ENCODE results near the gene DLK1. TPM values are rescaled to one million over a fixed set of nuclear protein-coding genes. Genes with fewer than 3 reads are reported as not detected.

The DLK1 gene
- total RNA-seq, 2 donors from 2014 or later = 26.2 to 33.0 TPM

GRCh38 chr14:100682749-100683148 is 43.9 kb upstream of the DLK1 start:
- Histone ChIP-seq H3K9me3 (no peaks in the 10 kb centered on the region), H3K36me3 (replicated peaks in 1 of 2; ENCODE audit: insufficient read depth in 1 of 2, low read depth in 2 of 2) (no peaks in the 10 kb centered on the region), H3K4me3 (no peak overlapping the region), H3K27me3 (no peaks in the 10 kb centered on the region), H3K27ac (no peak overlapping the region), H3K4me1 (peaks cover 5% of the 10 kb centered on the region)
- ATAC-seq (no peak), DNase-seq (no peak)
- 55 to 67% methylated on average over 2 of the region's 2 CpGs for WGBS, 2 donors
- intact Hi-C loops (cut with DNase I) = no loop called here
- no peak for TF ChIP-seq POLR2A (IDR thresholded peaks at IDR 0.05)
- TF ChIP-seq, protein P1, sequence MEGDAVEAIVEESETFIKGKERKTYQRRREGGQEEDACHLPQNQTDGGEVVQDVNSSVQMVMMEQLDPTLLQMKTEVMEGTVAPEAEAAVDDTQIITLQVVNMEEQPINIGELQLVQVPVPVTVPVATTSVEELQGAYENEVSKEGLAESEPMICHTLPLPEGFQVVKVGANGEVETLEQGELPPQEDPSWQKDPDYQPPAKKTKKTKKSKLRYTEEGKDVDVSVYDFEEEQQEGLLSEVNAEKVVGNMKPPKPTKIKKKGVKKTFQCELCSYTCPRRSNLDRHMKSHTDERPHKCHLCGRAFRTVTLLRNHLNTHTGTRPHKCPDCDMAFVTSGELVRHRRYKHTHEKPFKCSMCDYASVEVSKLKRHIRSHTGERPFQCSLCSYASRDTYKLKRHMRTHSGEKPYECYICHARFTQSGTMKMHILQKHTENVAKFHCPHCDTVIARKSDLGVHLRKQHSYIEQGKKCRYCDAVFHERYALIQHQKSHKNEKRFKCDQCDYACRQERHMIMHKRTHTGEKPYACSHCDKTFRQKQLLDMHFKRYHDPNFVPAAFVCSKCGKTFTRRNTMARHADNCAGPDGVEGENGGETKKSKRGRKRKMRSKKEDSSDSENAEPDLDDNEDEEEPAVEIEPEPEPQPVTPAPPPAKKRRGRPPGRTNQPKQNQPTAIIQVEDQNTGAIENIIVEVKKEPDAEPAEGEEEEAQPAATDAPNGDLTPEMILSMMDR (IDR thresholded peaks at IDR 0.05) = no peak

DNA sequence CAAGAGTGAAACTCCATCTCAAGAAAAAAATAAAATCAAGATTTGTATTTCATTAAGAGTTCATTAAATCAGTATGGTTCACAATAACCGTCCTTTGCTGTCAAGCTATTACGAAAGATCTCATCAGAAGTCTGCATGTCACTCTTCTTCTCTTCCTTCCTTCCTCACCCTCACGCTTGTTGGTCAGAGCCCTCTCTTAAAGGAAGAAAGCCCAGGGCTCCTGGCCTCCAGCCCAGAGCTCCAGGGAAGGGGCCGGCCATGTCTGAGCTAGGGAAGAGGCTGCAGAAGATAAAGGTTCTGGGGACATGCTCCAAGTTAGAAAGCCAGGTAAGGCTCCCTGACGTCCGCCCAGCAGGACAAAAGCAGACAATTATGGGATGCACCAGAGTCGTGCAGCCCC is 43.1 kb upstream of the DLK1 start:
- H3K36me3 ChIP-seq (replicated peaks in 1 of 2; ENCODE audit: insufficient read depth in 1 of 2, low read depth in 2 of 2) = no peaks in the 10 kb centered on the region
- no peak overlapping the region for H3K4me3 ChIP-seq
- no peaks in the 10 kb centered on the region for H3K9me3 ChIP-seq
- ATAC-seq (no peak), DNase-seq (no peak)
- no peaks in the 10 kb centered on the region for H3K27me3 ChIP-seq
- 46 to 67% methylated on average over 4 to 7 of the region's 7 CpGs for WGBS, 2 donors
- TF ChIP-seq POLR2A (IDR thresholded peaks at IDR 0.05) = no peak
- TF ChIP-seq, protein P1 (IDR thresholded peaks at IDR 0.05) = no peak
- no peak overlapping the region for H3K27ac ChIP-seq
- H3K4me1 ChIP-seq = no peaks in the 10 kb centered on the region
- intact Hi-C loops (cut with DNase I) = no loop called here

- TF ChIP-seq, protein P1 (IDR thresholded peaks at IDR 0.05) = no peak
- TF ChIP-seq POLR2A (IDR thresholded peaks at IDR 0.05) = no peak
- no peaks in the 10 kb centered on the region for H3K9me3 ChIP-seq
- DNase-seq (no peak), ATAC-seq (no peak)
- H3K4me3 ChIP-seq = no peak overlapping the region
- WGBS, 2 donors = 64 to 75% methylated on average over 6 of the region's 6 CpGs
- no peaks in the 10 kb centered on the region for H3K27me3 ChIP-seq
- no peaks in the 10 kb centered on the region for H3K36me3 ChIP-seq (replicated peaks in 1 of 2; ENCODE audit: insufficient read depth in 1 of 2, low read depth in 2 of 2)
- no peak overlapping the region for H3K27ac ChIP-seq
- intact Hi-C loops (cut with DNase I) = no loop called here
- H3K4me1 ChIP-seq = no peaks in the 10 kb centered on the region
Measured at GRCh38 chr14:100684154-100684553, 42.5 kb upstream of the DLK1 start.

DNA sequence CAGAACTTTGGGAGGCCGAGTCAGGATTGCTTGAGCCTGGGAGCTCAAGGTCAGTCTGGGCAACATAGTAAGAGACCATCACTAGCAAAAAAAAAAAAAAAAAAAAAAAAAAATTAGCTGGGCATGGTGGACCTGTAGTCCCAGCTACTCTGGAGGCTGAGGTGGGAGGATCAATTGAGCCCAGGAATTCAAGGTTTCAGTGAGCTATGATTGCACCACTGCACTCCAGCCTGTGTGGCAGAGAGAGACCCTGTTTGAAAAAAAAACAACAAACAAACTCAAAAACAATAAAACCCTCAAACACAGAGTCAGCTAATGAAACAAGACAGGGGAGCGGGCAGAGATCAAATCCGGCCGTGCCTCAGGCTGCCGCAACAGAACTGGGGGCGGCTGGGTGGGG is 41.7 kb upstream of the DLK1 start:
- Histone ChIP-seq H3K36me3 (replicated peaks in 1 of 2; ENCODE audit: insufficient read depth in 1 of 2, low read depth in 2 of 2) (no peaks in the 10 kb centered on the region), H3K9me3 (no peaks in the 10 kb centered on the region), H3K27me3 (no peaks in the 10 kb centered on the region), H3K4me1 (no peaks in the 10 kb centered on the region), H3K4me3 (no peak overlapping the region), H3K27ac (no peak overlapping the region)
- ATAC-seq (no peak), DNase-seq (no peak)
- intact Hi-C loops (cut with DNase I) = no loop called here
- WGBS, 2 donors = 75 to 91% methylated on average over 6 of the region's 6 CpGs
- TF ChIP-seq POLR2A (IDR thresholded peaks at IDR 0.05) = no peak
- TF ChIP-seq, protein P1 (IDR thresholded peaks at IDR 0.05) = no peak

DNA sequence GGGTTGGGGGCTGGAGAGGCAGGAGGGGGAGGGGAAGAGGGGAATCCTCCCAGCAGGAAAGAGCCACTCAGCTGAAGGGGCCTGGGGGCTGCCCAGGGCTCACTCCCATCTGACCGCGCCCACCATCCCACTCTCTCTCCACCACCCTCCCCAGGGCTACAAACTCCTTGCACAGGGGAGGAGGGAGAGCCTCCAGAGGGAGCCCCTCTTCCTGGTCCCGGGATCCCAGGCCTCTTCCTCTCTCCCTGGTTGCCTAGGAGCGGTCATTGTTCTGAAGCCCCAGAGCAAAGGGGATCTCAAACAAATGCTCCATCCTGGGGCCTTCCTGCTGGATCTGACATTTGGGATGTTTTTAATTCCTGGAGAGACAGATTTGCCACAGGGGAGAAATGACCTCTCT is 39.8 kb upstream of the DLK1 start:
- no peaks in the 10 kb centered on the region for H3K36me3 ChIP-seq (replicated peaks in 1 of 2; ENCODE audit: insufficient read depth in 1 of 2, low read depth in 2 of 2)
- TF ChIP-seq POLR2A (IDR thresholded peaks at IDR 0.05) = no peak
- TF ChIP-seq, protein P1 (IDR thresholded peaks at IDR 0.05) = no peak
- H3K9me3 ChIP-seq = no peaks in the 10 kb centered on the region
- ATAC-seq (no peak), DNase-seq (no peak)
- no peaks in the 10 kb centered on the region for H3K4me1 ChIP-seq
- intact Hi-C loops (cut with DNase I) = no loop called here
- no peak overlapping the region for H3K4me3 ChIP-seq
- WGBS, 2 donors = 71 to 80% methylated on average over 2 to 4 of the region's 4 CpGs
- no peak overlapping the region for H3K27ac ChIP-seq
- H3K27me3 ChIP-seq = no peaks in the 10 kb centered on the region

Data from body of pancreas (tissue), 4 donors.